ENCODE data around the gene CMTM4.

DNA sequence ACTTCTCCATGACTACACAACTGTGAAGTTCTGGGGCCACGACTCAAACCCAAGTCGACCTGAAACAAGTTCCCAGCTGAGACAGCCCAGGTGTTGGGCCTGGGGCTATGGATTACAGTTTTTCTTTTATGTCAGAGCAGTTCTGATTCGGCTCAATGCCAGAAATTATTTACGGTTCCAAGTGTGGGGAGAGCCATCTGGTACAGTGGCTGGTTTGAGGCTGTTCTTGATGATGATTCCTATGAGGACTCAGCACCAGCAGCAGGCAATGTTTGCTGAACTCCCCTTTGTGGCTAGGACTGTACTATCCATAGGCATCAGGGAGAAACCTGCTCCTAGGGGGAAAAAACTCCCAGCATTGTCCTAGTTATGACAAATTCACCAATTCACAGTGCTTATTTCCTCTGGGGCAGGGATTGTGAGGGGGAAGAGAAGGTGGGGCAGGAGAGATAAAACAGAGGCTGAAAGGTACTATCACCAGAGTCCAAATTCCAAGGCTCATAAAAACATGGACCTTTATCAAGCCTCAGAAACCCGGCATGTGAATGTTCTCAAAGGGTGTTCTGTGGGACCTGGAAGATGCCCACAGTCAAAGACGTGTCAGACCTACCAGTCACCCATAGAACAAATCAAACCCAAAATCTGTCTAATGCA is 18.2 kb upstream of the CMTM4 start:
- TF ChIP-seq POLR2AphosphoS5 (IDR thresholded peaks at IDR 0.05; ENCODE audit: low read depth, low read length) (no peak), SRF (IDR thresholded peaks at IDR 0.05; ENCODE audit: low read depth) (no peak), EGR1 (IDR thresholded peaks at IDR 0.05; ENCODE audit: low read depth) (no peak)
- TF ChIP-seq, protein P1, sequence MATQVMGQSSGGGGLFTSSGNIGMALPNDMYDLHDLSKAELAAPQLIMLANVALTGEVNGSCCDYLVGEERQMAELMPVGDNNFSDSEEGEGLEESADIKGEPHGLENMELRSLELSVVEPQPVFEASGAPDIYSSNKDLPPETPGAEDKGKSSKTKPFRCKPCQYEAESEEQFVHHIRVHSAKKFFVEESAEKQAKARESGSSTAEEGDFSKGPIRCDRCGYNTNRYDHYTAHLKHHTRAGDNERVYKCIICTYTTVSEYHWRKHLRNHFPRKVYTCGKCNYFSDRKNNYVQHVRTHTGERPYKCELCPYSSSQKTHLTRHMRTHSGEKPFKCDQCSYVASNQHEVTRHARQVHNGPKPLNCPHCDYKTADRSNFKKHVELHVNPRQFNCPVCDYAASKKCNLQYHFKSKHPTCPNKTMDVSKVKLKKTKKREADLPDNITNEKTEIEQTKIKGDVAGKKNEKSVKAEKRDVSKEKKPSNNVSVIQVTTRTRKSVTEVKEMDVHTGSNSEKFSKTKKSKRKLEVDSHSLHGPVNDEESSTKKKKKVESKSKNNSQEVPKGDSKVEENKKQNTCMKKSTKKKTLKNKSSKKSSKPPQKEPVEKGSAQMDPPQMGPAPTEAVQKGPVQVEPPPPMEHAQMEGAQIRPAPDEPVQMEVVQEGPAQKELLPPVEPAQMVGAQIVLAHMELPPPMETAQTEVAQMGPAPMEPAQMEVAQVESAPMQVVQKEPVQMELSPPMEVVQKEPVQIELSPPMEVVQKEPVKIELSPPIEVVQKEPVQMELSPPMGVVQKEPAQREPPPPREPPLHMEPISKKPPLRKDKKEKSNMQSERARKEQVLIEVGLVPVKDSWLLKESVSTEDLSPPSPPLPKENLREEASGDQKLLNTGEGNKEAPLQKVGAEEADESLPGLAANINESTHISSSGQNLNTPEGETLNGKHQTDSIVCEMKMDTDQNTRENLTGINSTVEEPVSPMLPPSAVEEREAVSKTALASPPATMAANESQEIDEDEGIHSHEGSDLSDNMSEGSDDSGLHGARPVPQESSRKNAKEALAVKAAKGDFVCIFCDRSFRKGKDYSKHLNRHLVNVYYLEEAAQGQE (IDR thresholded peaks at IDR 0.05; ENCODE audit: low read depth), result no peak

All from HCT116 (cell line).